GM11168 (cell line): Measurements from ENCODE around the gene LRIT2.

ENCODE experiments used
- in situ Hi-C: fragments of 300-500 bp; cut with MboI; formaldehyde crosslinking; loops from one replicate; pipeline ENCODE4 v1.12.0; 2022; ENCODE audit warnings: low sequenced_read_pairs; ENCODE audit not compliant: unreplicated experiment

LRIT2 gene, protein sequence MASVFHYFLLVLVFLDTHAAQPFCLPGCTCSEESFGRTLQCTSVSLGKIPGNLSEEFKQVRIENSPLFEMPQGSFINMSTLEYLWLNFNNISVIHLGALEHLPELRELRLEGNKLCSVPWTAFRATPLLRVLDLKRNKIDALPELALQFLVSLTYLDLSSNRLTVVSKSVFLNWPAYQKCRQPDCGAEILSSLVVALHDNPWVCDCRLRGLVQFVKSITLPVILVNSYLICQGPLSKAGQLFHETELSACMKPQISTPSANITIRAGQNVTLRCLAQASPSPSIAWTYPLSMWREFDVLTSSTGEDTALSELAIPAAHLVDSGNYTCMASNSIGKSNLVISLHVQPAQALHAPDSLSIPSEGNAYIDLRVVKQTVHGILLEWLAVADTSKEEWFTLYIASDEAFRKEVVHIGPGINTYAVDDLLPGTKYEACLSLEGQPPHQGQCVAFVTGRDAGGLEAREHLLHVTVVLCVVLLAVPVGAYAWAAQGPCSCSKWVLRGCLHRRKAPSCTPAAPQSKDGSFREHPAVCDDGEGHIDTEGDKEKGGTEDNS

DNA sequence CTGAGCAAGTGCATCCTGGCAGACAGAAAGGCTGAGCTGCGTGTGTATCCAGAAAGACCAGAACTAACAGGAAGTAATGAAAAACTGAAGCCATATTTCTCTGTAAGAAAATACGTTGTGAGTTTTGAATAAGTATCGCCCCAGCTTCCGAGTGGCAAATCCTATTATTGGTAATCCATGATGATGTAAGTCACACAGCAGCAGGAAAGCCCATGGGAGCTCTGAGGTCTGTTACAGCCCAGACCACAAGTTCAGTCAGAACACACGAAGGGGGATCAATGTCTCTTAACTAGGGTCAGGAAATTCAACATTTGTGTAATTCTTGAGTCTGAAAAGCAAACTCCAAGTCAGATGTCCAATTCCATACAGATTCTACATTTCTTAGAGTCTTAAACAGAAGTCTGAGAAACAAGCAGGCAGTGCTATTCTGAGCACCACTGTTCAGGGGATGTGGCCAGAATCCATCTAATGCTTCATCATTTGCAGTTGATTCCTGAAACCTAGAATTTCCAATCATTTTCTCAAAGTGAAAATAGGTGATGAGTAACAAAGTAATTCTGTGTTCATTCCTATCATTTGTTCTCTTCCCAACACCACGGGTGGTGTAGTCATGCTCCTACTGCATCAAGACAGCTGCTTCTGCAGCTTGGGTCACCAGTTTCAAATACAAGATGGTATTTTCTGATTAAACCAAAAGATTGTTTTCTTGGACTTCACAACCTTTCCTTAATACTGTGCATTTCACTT, at the start of gene LRIT2:
Gene LRIT2 (minus strand): TSS at position 118 of the 747 bp plus-strand sequence. CDS start 24 bp downstream, at position 94.
- in situ Hi-C loops = no loop called here

DNA sequence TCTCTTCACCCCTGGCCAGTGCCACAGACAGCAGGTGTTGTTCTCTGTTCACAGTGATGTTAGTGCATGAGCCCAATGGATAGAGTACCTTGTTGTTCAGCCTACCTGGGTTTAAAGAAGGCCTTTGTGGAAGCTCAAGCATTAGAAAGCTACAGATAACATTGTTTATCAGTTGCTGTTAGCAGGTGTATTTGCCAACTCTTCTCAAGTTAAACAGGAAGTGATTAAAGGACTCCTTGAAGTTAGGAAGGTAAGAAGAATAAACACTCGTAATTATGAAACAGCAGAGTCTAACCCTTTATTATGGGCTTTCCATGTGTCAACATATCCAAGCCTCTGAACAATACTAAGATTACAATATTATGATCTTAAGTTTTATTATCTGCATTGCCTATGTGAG, 45.4 kb upstream of the LRIT2 start:
- in situ Hi-C loops = no loop called here

DNA sequence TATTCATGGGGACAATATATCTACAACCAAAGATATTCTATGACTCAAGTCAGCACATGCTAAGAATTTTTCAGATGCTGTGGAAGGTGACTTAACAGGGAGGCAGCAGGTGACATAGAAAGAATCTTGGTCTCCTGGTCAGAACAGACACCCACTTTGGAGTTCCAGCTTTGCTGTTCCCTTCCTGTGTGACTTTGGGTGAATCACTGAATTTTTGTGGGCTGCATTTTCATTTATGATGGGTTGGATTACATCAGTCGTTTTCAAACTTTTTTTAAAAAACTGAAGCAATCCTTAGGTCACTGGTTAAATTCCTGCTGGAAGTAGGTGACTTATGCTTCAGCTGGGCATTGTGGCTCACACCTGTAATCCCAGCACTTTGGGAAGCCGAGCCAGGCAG, 44.4 kb upstream of the LRIT2 start:
- in situ Hi-C loops = loop anchor here (5.0 kb wide), 1 partner anchor 273 kb away; no protein-coding TSS in a partner anchor

DNA sequence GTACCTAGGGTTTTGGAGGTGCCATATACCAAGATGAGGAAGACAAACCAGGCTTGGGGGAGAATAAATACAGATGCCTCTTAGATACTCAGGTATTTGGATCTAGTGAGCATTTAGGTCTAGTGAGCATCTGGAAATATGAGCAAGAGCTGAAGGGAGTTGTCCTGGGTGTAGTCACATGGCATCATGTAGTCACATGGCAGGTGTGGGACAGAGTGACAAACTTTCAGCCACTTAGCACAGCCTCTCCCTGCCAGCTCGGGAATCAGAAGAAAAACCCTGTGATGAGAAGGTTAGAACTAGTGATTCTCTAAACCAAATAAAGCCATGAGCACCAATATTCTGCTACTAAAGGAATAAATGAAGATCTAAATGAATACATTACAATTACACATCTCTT, 43.8 kb upstream of the LRIT2 start:
- in situ Hi-C loops = loop anchor here (5.0 kb wide), 1 partner anchor 273 kb away; no protein-coding TSS in a partner anchor

DNA sequence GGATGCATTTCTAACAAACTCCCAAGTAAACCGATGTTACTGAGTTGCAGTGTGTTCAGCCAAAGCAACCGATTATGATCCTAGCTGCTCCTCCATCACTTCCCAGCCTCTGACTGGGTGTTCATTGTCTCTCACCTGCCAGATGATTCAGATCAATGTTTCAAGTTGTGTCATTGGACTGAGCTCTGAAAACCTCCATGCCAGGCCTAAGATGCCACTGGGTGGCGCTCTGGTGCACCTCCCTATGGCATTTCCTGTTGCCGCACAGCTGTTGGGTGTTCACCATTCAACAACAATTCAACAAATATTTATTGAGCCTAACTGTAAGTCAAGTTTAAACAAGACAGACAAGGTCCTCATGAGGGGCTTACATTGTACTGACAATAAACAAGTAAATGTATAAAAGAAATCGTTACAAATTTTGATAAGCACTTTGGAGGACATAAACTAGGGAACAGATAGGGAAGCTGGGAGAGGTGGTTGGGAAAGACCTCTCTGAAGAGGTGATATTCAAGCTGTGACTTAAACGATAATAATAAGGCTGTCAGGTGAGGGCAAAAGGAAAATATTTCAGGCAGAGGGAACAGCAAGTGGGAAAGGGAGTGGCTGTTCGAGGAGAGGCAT, 42.3 kb upstream of the LRIT2 start:
- in situ Hi-C loops = loop anchor here (5.0 kb wide), 1 partner anchor 275 kb away; no protein-coding TSS in a partner anchor

DNA sequence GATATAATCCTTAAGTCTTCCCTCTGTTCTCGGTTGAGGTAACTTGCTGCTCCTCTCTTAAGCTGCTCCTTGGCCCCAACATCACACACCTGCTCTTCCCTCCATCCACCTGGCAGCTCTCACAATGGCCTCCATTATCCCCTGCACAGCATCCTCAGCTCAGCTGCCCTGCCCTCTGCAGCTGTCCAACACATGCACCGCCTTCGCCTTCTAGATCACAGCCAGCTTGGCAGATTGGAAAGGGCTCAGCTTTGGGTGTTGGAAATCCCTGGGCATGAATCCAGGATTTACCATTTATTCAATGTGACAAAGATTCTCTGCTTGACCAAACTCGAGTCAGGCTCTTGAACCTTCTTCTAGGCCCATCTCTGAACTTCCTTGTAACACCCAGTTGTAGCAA, 40.1 kb upstream of the LRIT2 start:
- in situ Hi-C loops = loop anchor here (5.0 kb wide), 1 partner anchor 277 kb away; no protein-coding TSS in a partner anchor

DNA sequence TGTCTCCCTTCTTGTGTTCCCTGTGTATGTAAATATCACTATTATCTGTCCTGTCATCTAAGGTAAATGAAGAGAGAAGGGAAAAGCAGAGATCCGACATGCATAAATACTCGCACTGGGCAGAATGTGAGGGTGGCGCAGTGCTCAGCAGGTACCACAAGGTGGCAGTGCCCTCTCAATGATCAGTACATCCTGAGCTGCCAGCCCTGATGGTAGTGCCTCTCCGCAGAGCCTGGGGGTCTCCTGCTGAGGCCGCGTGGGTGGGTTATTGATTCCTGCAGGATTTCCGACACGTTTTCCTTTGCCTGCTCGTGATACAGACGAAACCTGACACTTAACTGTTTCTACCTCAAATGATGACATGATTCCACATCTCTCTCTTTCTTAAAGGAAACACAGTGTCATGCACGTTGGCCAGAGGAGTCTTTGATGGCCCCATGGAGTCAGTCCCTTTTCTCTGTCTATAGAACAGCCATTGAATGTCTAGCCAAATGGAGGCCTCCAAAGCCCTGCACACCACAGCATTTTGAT, 39.3 kb upstream of the LRIT2 start:
- in situ Hi-C loops = loop anchor here (5.0 kb wide), 1 partner anchor 278 kb away; no protein-coding TSS in a partner anchor

DNA sequence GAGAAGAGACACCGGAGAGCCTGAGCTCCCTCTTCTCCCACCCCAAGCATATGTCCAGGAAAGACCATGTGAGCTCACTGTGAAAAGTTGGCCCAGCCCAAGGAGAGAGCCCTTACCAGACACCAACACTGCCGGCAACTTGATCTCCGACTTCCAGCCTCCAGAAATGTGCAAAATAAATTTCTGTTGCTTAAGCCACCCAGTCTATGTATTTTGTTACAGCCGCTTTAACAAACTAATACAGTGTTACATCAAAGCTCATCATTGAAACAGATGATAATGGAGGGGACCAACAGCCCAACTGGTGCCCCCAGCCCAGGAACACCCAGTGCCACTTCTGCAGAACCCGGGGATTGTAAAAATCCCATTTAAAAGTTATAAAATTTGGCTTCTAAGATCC, 38.4 kb upstream of the LRIT2 start:
- in situ Hi-C loops = no loop called here

DNA sequence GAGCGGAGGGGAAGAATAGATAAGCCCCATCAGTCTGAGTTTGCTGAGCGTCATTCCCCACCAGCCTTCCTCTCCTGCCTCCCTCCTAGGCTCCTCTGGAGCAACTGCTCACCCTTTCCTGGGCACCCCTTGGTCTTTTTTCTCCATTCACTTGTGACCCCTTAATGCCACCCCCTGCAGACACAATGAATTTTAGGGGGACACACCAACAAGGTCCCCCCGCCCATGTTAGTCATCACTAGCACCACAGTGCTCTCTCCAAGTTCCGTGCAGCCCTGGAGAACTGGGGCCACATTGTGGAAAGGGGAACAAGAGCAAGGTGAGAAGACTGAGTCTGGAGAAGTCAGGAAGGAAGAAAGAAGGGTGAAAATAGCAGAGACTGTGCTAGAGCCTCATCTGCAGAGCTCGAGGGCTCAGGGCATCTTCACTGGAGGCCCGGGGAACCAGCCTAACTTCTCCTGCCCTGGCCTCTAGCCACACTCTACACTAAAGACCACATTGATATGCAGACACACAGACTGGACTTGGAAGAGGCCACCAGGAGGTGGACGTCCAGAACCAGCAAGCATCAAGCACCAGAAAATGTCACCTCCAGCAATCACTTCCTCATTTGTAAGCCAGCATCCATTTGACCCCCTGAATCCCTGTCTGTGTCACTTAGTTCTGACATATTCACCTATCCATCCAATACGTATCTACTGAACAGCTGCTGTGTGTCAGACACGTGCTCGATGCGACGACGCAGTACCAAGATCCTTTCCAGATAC, 37.0 kb upstream of the LRIT2 start:
- in situ Hi-C loops = no loop called here

DNA sequence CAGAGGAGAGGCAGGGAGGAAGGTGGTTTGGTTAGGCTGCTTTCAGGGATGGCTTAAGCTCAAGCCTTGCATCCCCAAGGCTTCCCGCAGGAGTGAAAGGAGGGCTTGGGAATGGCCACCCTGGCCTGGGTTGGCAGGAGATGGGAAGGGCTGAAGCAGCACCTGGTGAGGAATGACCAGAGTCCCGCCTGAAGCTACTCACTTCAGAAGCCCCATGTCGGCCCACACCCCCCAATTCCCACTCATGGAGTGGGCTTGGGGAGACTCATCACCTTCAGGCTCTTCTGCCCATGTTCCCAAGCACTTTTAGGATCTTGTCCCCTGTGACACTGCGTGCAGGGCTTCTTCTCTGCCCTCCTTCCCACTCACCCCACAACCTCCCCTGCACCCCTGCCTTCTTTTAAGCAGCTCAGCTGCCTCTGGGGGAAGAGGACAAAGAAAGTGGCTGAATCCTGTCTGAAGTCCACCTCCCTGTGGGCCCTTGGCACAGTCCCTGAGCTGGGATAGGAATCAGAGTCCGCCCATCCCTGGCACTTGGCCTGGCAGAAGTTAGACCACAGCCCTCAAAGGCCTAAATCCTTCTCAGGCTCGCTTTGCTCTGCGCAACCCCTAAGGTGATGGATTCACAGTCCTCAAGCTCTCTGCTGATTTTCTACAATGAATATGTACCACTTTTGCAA, 36.0 kb upstream of the LRIT2 start:
- in situ Hi-C loops = no loop called here

DNA sequence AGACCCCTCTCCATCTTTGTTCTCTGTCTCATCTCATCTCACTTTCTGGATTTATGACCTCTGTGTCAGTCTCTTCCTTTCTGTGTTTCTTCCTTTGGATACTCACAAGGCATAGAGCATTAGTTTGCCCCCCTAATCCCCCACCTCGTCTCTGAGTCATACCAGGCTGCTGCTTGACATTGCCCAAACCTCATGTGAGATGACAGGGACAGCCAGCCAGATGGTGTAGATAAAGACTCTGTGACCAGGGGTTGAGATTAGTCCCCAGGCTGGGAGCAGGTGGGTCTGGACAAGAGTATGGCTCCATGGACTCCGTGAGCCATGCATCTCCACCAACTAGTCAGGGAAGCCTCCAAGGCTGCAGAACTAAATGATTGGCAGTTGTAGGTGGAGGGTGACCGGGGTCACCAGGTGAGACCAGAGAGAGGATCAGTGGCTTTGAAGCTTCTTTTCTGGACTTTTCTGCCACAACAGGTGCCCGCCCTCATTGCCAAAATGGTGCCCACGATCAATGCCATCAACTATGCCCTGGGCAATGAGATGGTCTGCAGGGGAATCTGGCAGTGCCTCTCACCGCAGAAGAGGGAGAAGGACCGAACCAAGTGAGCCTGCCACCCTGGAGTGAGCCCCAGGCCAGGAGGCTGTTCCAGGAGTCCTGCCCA, 32.8 kb upstream of the LRIT2 start:
- in situ Hi-C loops = no loop called here

DNA sequence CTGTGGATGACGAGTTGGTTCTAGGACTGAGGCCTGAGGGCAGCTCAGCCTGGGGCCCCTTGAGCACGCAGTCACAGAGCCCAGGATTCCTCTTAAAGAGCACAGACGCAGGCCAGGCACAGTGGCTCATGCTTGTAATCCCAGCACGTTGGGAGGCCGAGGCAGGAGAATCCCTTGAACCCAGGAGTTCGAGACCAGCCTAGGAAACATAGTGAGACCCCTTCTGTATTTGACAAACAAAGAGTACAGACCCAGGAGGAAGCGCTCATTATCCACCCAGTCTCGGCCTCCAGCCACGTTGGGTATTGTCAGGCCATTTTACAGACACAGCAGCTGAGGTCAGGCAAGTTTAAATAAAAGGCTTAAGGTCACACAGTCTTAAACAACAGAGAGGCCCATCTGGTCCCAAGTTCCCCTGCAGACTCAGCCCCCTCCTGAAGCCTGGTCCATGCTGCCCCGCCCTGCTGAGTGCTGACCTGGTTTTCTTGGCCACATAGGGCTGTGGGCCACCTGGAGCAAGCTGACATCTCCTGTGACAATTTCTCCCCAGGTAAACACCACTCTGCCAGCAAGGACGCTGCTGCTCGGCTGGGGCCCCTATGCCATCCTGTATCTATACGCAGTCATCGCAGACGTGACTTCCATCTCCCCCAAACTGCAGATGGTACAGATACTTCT, 32.1 kb upstream of the LRIT2 start:
- in situ Hi-C loops = no loop called here

DNA sequence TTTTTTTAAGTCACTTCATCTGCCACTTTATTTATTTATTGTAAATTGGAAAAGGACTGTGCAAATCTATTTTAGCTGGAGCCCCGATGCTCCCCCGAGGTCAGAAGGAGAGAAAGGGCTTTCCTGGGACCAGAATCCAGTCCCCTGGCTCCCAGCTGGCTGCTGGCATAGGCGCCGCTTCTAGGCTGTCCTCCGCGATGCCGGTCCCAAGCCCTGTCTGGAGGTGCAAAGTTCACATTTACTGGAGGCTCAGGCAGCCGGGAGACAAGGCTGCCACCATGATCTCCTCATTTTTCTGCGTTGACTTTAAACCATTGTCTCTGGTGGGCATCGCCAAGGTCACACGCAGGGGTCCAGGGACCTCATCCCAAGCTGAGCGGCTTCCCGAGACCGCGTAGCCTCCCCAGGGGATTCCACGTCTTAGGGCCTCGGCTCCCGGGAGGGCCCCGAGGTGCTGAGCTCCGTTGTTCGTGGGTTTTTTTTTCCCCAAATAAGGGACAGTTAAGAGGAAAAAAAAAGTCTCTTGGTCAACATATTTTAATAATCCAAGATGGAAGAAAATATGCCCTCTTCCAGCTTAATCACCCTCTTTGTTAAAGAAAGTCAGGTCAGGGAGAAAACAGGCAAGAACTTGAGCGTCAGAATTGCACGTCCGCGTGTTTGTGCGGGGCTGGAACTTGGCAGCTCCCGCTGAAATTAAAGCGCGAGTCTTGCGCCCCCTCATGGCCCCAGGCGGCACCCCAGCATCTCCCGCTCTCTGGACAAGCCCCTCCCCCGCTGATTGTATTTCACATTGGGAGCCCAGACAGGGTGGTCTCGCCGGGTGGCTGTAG, 31.4 kb upstream of the LRIT2 start:
- in situ Hi-C loops = no loop called here

DNA sequence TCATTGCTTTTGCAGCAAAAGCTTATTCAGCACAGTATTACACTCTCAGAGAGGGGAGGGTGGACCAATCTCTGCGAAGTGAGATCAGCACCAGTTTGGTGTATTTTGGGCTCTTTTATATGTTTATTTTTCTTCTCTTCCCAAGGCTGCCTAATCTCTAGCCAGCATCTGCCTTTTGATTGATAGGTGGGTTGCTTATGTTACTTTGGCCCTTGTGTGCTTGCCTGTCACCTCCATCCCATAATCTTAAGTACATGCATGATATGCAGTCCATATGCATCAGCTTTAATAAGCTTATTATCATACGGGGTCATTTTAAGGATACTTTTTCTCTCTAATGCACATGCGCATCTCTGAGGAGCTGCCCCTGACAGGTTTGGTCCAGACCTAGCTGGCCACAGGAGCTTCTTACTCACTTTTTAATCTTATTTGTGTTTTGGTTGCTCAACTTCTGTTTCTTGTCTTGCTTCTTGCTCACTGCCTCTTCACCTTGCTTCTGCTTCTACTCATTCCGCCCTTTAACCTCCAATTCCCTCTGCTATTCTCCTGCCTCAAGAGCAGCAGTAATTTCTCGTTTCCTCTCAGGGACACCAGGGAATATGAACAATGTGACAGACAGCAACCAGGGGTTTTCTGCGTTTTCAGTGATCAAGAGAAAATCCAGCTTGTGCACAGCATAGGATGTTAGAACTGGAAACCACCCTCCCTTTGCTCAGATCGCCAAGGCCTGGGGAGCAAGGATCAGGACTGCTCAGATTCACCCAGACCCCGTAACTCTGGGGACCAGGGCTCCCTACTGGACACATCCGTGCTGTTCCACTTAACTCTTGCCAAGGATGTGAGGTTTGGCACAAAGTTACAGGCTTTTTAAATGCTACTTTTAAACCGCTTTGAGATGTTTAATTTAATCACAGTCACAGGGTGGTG, 29.5 kb upstream of the LRIT2 start:
- in situ Hi-C loops = no loop called here

DNA sequence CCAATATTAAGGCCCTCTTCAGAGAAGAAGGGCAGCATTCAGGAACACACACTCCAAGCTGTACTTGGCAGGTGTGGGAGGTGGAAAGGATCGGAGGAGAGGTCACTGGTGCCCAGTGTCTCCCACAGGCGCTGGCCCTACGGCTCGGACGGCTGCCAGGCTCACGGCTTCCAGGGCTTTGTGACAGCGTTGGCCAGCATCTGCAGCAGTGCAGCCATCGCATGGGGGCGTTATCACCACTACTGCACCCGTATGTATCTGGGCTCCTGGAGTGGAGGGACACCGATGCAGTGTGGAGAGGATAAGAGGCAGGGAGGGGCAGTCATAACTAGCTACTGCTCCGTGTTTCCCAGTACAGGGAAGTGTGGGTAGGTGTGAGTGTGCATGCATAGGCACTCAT, 23.4 kb upstream of the LRIT2 start:
- in situ Hi-C loops = no loop called here

DNA sequence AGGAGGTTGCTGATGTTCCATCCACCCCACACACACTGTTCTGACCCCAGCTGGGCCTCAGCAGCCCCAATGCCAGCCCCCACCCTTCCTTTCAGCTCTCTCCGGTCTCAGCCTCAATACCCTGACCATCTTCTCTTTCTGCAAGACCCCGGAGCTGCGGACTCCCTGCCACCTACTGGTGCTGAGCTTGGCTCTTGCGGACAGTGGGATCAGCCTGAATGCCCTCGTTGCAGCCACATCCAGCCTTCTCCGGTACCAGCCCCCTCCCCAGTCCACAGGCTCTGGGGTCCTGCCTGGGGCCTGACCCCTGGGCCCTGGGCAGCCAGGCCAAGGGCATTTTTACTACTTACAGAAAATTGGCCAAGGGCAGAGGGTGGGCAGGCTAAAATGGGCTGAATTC, 22.2 kb upstream of the LRIT2 start:
- in situ Hi-C loops = no loop called here
